GM19455 (cell line): ENCODE results near the gene ZNF768.
"Not testable (repeated sequence)": the region's sequence is repeated elsewhere in the genome, so short reads cannot be mapped to it uniquely, and the experiment has no call there.

ENCODE experiments used
- ATAC-seq: cut with Tn5 transposase; IDR thresholded peaks from one replicate; pipeline ENCODE4 v1.9.1; 2021; ENCODE audit not compliant: unreplicated experiment

The ZNF768 gene

DNA sequence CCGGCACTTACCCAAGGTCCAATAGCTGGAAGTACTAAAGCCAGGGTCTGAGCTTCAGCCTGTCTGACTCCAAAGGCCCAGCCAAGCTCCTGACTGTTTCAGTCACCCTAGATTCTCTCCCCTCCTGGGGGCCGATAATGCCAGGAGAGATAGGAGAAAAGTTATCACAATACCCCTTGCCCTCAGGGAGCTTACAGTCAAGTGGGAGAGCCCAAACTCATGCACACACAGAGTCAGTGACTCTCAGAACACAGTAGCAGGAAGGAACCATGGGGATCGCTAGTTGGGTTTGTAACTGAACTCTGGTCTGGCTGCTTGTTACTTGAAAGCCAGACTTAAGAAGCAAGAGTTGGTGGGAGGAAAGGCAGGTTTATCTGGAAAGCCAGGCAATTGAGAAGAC is 14.9 kb downstream of the ZNF768 start:
- no peak for ATAC-seq

DNA sequence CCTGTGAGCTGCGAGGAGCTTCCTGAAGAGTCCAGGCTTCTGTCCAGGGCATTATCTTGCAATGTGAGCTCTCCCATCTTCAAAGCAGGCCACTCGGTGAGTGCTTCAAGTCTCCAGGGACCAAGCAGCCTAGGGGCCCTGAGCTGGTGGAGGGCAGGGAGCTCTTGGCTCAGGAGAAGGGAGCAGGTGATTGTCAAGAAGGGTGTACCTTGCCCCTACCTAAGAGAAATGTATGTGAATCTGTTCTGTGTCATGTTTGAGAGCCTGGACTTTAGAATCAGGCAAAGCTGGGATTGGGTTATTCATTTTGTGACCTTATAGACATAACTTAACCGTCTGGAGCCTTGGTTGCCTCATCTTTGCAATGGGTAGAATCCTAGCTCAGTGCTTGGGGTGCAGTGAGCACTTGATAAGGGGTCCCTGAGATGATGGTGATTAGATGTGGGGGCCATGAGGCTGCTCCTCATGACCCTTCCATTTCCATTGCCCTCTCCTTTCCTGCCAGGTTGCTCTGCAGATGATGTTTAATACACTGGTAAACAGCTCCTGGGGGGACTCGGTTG is 15.9 kb downstream of the ZNF768 start:
- no peak for ATAC-seq

DNA sequence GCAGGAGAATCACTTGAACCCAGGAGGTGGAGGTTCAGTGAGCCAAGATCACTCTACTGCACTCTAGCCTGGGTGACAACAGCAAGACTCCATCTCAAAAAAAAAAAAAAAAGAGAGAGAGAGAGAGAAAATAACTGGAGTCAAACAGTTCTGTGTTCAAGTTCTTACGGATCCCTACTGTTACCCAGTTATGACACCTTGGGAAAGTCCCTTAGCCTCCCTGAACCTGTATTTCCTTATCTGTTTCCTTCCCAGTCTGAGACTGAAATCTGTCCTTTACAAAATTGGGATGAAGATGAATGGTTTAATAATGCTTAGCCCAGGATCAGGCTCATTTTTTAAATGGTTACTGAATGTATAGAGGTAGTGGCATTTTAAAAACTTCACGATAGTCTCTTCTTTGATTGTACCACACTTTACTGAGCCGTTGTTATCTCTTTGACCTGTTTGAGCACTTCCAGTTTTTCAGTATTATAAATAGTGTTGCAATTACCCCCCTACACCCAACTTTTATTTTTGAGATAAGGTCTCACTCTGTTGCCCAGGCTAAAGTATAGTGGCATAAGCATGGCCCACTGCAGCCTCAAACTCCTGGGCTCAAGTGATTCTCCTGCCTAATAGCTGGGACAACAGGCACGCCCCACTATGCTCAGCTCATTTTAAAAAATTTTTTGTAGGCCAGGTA is 17.1 kb downstream of the ZNF768 start:
- no peak for ATAC-seq

DNA sequence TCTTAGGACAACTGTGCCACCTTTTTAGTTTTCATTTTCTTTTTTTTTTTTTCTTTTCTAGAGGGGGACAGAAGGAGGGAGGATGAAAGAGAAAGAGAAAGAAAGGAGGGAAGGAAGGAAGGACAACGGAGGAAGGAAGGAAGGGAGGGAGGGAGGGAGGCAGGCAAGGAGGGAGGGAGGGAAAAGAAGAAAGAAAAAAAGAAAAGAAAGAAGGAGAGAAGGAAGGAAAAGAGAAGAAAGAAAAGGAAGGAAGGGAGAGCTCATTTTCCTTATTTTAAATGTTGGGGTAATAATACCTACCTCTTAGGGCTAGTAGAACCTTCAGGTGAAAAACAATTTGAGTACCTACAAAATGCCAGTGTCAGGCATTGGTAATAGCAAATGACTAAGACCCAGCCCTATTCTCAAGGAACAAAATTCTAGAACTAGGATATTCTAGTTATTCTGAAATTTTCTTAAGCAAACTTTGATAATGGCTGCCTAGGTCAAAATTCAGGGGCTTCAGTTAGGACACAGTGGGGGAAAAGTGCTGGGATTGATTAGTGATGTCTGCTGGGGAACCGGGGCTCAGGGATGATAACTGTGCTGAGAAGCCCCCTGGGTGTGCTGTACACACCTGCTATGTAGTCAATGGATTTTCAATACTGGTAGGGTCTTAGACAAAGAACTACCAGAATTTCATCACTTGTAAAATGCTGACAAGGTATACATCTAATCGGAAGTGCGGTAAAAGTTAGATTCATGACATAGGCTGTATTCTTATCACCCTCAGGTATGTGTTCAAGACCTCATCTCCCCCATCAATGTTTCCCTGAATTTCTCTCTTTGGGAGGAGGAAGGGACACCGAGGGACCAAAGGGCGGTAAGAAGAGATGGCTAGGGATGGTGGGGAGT is 22.7 kb downstream of the ZNF768 start:
- no peak for ATAC-seq

DNA sequence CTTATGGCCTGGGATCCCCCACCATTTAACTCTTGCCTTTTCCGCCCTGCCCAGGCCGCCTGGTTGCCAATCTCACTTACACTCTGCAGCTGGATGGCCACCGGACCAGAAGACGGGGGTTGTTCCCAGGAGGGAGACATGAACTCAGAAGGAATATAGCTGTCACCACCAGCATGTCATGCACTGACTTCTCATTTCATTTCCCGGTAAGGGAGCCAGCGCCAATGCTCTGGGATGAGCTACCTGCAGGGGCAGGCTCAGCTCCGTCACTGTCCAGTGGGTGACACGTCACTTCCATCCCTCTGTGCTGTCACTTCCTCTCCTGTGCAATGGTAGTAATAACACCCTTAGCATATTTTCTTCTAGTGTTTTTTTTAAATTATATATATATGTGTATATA is 27.1 kb downstream of the ZNF768 start:
- no peak for ATAC-seq

DNA sequence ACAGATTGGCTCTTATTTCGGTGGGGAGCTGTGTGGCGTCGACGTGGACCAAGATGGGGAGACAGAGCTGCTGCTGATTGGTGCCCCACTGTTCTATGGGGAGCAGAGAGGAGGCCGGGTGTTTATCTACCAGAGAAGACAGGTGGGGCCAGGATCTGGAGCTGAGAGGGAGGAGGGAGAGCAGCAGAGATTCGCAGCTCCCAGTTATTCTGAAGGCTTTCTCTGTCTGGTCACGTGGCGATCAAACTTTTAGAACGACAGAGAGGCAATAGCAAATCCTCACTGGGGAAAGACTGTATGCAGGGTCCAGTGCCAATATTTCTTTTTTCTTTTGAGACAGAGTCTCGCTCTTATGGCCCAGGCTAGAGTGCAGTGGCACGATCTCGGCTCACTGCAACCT is 31.7 kb downstream of the ZNF768 start:
- no peak for ATAC-seq

DNA sequence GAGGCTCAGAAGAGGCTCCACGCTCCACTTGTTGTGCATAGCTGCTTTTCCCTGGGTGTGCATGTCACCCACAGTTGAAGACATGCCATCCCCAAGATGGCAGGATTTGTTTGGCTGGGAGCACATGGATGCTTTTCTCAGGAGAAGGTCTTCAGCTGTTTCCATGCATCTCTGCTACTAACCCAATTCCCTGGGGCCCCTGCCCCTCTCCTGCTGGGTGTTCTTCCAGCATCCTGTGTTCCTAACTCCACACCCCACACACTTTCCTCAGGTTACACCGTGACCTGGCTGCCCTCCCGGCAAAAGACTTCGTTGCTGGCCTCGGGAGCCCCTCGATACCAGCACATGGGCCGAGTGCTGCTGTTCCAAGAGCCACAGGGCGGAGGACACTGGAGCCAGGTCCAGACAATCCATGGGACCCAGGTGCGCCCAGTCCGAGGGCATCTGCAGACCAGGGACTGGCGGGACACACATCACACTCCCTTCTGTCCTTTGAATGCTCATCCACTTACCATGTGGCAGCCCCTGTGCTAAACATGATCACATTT is 32.4 kb downstream of the ZNF768 start:
- ATAC-seq: no peak

DNA sequence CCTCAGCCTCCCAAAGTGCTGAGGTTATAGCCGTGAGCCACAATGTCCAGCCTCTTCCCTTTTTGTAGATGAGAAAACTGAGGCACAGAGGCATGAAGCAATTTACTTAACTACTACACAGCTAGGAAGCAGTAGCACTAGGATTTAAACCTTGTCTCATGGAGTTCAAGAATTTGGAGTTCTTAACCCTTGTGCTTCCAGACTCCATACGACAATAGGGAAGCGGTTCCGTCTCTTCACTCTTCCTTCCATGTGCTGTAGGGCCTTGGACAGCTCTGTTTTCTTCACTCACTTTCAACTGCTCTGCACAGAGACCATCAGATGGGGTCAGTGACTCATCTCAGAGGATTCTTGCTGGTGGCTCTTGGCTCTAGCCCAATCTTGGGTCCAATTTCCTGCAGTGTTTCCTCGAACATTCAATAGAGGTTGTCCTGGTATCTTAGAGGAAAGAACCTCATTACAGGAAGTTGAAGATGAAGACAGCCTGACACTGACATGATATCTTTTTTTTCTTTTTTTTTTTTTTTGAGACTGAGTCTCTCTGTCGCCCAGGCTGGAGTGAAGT is 34.5 kb downstream of the ZNF768 start:
- ATAC-seq: no peak

DNA sequence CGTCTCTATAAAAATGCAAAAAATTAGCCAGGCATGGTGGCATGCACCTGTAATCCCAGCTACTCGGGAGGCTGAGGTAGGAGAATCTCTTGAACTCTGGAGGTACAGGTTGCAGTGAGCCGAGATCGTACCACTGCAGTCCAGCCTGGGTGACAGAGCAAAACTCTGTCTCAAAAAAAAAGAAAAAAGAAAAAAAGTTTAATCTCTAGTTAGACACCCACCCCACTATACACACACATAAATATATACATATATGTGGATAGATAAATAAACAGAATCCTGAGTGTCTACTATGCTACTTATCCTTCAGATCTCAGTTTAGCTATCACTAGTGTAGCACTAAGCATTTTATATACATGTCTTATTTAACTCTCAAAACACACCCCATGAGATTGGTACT is 35.1 kb downstream of the ZNF768 start:
- no peak for ATAC-seq

DNA sequence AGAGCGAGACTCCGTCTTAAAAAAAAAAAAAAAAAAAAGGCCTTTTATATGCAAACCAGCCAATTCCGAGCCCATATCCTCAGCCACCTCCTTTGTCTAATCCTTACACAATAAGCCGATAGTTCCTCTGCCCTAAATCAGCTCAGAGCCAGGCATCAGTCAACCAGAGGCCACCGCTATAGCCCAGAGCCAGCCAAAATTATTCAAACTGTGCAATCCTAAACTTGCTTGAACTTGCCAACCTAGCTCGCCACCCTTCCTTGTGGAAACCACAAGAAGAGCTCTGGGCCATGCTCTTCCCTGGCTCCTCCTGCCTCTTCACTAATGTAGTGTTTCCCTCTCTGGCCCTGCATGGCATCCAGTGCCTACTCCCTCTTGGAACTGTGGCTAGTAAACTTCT is 36.2 kb downstream of the ZNF768 start:
- ATAC-seq: no peak

DNA sequence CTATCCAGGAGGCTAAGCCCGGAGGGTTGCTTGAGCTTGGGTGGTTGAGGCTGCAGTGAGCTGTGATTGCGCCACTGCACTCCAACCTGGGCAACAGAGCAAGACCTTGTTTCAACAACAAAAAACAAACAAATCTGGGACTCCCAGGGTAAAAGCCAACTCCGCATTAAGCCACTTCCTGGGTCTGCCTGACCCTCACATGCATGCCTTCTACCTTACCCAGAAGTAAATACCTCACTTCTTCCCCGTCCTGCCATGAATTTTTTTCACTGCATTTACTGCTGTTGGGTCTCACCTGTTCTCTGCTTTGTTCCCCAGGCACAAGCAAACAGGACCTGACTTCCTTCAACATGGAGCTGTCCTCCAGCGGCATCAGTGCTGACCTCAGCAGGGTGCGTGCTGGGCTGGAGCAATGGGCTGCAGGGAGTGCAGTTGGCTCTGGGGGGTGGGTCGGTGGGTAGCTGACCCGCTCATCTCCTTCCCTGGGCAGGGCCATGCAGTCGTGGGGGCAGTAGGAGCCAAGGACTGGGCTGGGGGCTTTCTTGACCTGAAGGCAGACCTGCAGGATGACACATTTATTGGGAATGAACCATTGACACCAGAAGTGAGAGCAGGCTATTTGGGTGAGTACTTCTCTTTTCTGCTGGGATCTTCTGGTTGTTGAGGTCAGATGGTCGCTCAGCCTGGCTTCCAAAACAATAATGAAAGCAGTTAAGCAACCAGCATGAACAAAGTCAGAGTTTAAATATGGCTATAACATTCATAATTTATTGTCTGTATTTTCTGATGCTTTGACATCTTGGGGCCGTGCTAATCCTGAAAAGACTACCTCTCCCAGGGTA is 37.4 kb downstream of the ZNF768 start:
- ATAC-seq: no peak

DNA sequence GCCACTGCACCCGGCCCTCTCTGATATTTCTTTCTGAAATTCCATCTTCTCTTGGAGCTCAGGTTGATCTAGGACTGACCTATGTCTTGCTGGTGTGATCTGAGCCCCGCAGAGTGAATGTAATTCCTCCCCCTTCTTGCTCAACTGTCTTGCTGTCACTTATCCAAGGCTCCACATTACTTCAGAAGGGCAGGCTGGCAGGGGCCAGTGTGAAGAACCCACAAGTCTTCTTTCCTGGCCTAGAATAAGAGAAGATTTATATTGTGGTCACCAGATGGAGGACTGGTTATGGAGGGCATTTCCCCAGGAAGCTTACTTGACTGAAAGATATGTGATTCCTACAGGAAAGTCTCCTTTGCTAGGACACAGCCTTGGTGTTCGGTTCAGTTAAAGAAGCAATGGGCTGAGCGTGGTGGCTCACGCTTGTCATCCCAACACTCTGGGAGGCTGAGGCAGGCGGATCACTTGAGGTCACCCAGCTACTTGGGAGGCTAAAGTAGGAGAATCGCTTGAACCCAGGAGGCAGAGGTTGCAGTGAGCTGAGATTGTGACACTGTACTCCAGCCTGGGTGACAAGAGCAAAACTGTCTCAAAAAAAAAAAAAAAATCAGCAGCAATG is 40.4 kb downstream of the ZNF768 start:
- ATAC-seq: no peak

DNA sequence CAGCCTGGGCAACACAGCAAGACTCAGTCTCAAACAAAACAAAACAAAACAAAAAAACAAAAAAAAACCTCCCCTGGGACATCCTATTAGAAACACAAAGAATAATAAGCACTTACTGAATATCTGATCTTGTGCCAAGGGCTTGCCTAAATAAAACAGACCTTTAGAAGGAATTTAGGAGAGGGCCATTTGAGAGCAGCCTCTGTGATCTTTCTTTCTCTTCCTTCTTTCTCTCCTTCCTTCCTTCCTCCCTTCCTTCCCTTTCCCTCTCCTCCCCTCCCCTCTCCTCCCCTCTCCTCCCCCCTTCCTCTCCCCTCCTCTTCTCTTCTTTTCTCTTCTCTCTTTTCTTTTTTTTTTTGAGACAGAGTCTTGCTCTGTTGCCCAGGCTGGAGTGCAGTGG is 41.5 kb downstream of the ZNF768 start:
- ATAC-seq: no peak

DNA sequence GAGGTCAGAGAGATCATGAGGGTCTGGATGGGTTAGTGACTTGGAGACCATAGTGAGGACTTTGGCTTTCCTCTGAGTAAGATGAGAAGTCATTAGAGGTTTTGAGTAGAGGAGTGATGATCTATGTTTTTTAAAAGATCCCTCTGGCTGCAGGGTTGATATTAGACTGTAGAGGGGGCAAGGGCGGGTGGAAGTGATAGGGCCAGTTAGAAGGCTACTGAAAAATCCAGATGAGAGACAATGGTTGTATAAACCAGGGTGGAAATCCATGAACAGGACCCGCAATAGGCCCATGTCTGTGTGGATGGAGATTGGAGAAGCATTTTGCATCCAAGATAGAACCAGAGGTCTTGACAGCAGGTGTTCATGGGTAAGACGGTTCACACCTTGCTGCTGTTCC is 44.0 kb downstream of the ZNF768 start:
- no peak for ATAC-seq

DNA sequence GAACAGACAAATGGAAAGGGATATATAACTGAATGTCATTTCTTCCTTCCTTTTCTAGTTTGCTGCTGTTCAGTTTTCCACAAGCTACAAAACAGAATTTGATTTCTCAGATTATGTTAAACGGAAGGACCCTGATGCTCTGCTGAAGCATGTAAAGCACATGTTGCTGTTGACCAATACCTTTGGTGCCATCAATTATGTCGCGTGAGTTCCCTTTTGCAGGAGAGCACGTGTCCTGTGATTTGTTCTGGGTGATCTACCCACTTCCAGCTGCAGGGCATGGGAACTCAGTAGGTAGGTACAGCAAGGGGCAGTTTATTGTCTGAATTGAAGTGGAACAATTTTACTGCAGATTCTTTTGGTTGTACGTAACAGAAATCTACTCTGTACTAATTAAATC is 45.0 kb downstream of the ZNF768 start:
- no peak for ATAC-seq

DNA sequence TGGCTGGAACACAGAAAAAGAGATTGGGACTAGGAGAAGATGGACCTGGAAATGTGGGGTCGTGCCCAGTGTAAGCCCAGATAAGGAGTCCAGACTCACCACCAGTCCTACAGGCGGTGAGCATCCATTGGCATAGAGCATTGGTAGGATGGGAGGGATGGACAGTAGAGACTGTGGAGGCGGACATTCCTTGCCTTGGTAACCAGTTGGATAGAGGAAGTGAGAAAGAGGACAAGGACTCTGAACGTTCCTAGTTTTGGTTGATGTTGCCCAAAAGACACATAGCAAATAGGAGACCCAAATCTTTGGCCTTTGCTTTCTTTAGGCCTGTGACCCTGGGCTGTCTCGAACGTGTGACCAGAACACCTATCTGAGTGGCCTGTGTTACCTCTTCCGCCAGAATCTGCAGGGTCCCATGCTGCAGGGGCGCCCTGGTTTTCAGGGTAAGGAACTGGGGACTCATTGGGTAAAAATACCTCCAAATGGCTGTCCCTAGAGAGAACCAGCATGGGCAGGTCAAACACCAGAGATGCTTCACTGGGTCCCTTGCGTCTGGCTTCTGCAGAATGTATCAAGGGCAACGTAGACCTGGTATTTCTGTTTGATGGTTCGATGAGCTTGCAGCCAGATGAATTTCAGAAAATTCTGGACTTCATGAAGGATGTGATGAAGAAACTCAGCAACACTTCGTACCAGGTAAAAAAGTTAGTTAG is 47.4 kb downstream of the ZNF768 start:
- no peak for ATAC-seq

DNA sequence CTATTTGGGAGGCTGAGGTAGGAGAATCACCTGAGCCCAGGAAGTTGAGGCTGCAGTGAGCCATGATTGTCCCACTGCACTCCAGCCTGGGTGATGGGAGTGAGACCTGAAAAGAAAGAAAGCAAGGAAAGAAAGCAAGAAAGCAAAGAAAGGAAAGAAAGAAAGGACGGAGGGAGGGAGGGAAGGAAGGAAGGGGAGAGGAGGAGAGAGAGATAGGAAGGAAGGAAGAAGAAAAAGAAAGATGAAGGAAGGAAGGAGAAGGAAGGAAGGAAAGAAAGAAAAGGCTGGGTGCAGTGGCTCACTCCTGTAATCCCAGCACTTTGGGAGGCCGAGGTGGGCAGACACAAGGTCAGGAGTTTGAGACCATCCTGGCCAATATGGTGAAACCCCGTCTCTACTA is 48.6 kb downstream of the ZNF768 start:
- not testable (repeated sequence) for ATAC-seq

DNA sequence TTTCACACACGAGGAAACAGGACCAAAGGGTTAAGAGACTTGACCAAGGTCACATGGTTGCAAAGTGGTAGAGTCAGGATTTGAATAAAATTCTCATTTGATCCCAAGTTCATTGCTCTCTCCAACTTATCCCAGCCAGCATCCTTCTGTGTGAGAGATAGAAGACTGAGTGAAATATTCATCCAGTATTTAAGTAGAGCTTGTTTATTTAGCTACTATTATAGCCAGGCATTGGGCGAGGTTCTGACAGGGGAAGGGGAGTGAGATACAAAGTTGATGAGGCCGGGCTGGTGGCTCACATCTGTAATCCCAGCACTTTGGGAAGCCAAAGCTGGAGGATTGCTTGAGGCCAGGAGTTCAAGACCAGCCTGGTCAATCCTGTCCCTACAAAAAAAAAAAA is 49.4 kb downstream of the ZNF768 start:
- no peak for ATAC-seq

DNA sequence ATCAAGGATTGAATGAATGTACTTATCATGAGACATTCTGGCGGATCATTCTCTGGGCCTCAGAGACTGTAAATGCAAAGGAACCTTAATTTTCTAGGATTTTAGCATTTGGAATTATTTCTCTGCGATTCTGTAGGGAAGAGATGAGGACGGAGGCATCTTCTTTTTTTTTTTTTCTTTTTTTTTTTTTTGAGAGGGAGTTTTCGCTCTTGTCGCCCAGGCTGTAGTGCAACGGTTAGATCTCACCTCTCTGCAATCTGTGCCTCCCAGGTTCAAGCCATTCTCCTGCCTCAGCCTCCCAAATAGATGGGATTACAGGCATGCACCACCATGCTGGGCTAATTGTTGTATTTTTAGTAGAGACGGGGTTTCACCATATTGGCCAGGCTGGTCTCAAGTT is 51.7 kb downstream of the ZNF768 start:
- ATAC-seq: no peak

DNA sequence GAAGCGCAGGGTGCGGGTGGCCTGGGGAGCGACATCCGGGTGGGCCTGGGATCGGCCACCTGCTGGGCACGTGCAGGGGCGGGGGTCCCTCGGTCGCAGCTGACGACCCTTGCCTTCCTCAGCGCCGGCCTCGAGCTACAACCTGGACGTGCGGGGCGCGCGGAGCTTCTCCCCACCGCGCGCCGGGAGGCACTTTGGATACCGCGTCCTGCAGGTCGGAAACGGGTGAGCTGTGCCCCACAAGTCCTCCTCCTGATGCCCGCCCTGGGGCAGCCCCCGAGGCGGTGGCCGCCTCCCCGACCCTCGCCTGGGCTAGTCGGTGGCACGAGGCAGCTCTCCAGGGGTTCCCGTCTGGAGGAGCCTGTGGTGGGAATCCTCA is 52.3 kb downstream of the ZNF768 start:
- ATAC-seq: no peak
